ENCODE results near the gene DCLK1. TPM values are rescaled to one million over a fixed set of nuclear protein-coding genes. Genes with fewer than 3 reads are reported as not detected.
A peak's percentile ranks its signal among the peaks of the same experiment; 100 is the strongest.

DCLK1 gene
- total RNA-seq, 1 experiment from 2014 or later, result 36.2 TPM

- Mint-ChIP-seq H3K4me3 (no peak overlapping the region), H3K27me3 (ENCODE audit: low read depth) (no peaks in the 10 kb centered on the region), H3K4me1 (peaks cover 53 to 55% of the 10 kb centered on the region in 2 experiments), H3K27ac (peak overlapping the region in 1 of 3 experiments; percentile 0; a peak in 3 of 7 replicates), H3K9me3 (no peaks in the 10 kb centered on the region; a peak in 1 of 5 replicates), H3K36me3 (ENCODE audit: insufficient read depth in 1 of 3, low read depth in 3 of 3) (no peaks in the 10 kb centered on the region)
- no peaks in the 10 kb centered on the region for H3K9me3 ChIP-seq (ENCODE audit: control insufficient read depth, low read depth, low read length)
- no peak overlapping the region for H2BK12ac ChIP-seq (ENCODE audit: insufficient read length, low read depth, low read length)
- no peaks in the 10 kb centered on the region for H4K20me1 ChIP-seq (ENCODE audit: control insufficient read depth, insufficient read depth, insufficient read length)
- WGBS (ENCODE audit: extremely low coverage, insufficient read length, low lambda C conversion rate), result no CpG with 5 or more reads among the region's 4 CpGs
- H2BK15ac ChIP-seq (ENCODE audit: low read depth, low read length), result no peak overlapping the region
- H2BK5ac ChIP-seq (ENCODE audit: insufficient read length, low read length), result no peak overlapping the region
- H3T11ph ChIP-seq (ENCODE audit: low read length), result no peak overlapping the region
- H3K79me1 ChIP-seq (ENCODE audit: insufficient read depth, low read depth, low read length, poor library complexity, severe bottlenecking), result no peaks in the 10 kb centered on the region
- no peaks in the 10 kb centered on the region for H3K23me2 ChIP-seq (ENCODE audit: insufficient read length, low read depth, low read length, poor library complexity, severe bottlenecking)
- H4K8ac ChIP-seq (replicated peaks; ENCODE audit: insufficient read length, low read depth, low read length), result no peak overlapping the region
- H4K91ac ChIP-seq (ENCODE audit: insufficient read length, low read depth, low read length), result no peak overlapping the region
- H2AK5ac ChIP-seq (ENCODE audit: insufficient read length, low read length), result no peak overlapping the region
- H2BK120ac ChIP-seq (ENCODE audit: low read depth, low read length, poor library complexity, severe bottlenecking), result no peak overlapping the region
- H3K79me2 ChIP-seq (ENCODE audit: insufficient read depth, low read length), result no peaks in the 10 kb centered on the region
- no peak overlapping the region for H3K56ac ChIP-seq (ENCODE audit: insufficient read length, low read depth, low read length)
- no peak overlapping the region for H2BK20ac ChIP-seq (ENCODE audit: low read depth, low read length, poor library complexity, severe bottlenecking)
- no peak overlapping the region for H4K5ac ChIP-seq (ENCODE audit: insufficient read length, low read depth, low read length)
- no peak overlapping the region for H3K9ac ChIP-seq (ENCODE audit: extremely low read depth, insufficient read length, low read length)
- no peak for DNase-seq
- H3K18ac ChIP-seq (ENCODE audit: insufficient read length, low read depth, low read length), result no peak overlapping the region
- no peak overlapping the region for H3K27ac ChIP-seq (ENCODE audit: insufficient read length, low read depth, low read length)
- TF ChIP-seq CTCF (conservative IDR thresholded peaks at IDR 0.05), result no peak
- H3K14ac ChIP-seq (ENCODE audit: insufficient read depth, low read length), result no peak overlapping the region
- no peak overlapping the region for H2AFZ ChIP-seq (ENCODE audit: low read length)
- H3K4me1 ChIP-seq (ENCODE audit: insufficient read depth, low read length), result peaks cover 8% of the 10 kb centered on the region; the same call in 1 of the 2 replicates
- H3K4ac ChIP-seq (ENCODE audit: low read depth, low read length), result no peak overlapping the region
- no peak overlapping the region for H3K4me2 ChIP-seq (ENCODE audit: insufficient read depth, insufficient read length, low read length)
- no peaks in the 10 kb centered on the region for H3K27me3 ChIP-seq (ENCODE audit: insufficient read depth, low read length)
- H3K23ac ChIP-seq (ENCODE audit: insufficient read length, low read depth, low read length), result no peak overlapping the region
Observed at GRCh38 chr13:35906636-35907035, 224.5 kb downstream of the DCLK1 start.
